Gastrocnemius medialis (tissue), 4 donors: ENCODE results near the gene FBXL12. TPM values are rescaled to one million over a fixed set of nuclear protein-coding genes. Genes with fewer than 3 reads are reported as not detected.

Experiments
- ATAC-seq, 2 donors: fragments of 150-250 bp; one replicate each; pipeline ENCODE4 v1.9.1; 2016
- DNase-seq, 2 donors: peaks; one replicate each; pipeline ENCODE4 v3.0.0-alpha.2; 2019
- H3K27ac ChIP-seq, 4 donors: fragments of 200-600 bp; sonication (generic); 1 replicate in 1 of 4; 2 replicates in 3 of 4; pipeline ENCODE4 v1.5.1; 2016 to 2018; ENCODE audit warnings: mild to moderate bottlenecking in 2 of 4, moderate library complexity in 1 of 4
- H3K27me3 ChIP-seq, 3 donors: fragments of 200-600 bp; sonication (generic) in 2 of 3; 1 replicate in 1 of 3; 2 replicates in 2 of 3; pipeline versions ENCODE4 v1.5.1 to v1.6.0; 2016 to 2019; ENCODE audit warnings: mild to moderate bottlenecking in 1 of 3, moderate library complexity in 1 of 3
- H3K36me3 ChIP-seq, 2 donors: fragments of 200-600 bp; sonication (generic) in 1 of 2; one replicate each; pipeline ENCODE4 v1.5.1; 2017 to 2018
- H3K4me1 ChIP-seq, 2 donors: fragments of 200-600 bp; sonication (generic) in 1 of 2; one replicate each; pipeline ENCODE4 v1.5.1; 2016 to 2017; ENCODE audit warnings: mild to moderate bottlenecking in 2 of 2
- H3K4me3 ChIP-seq, 4 donors: fragments of 200-600 bp; sonication (generic) in 3 of 4; 1 replicate in 1 of 4; 2 replicates in 3 of 4; pipeline ENCODE4 v1.5.1; 2016 to 2019; ENCODE audit warnings: mild to moderate bottlenecking in 2 of 4
- H3K9me3 ChIP-seq, 3 donors: fragments of 200-600 bp; sonication (generic) in 2 of 3; 1 replicate in 1 of 3; 2 replicates in 2 of 3; pipeline ENCODE4 v1.5.1; 2016 to 2019
- CTCF ChIP-seq, 5 experiments: fragments of 450-650 bp in 3 of 5; fragments of 200-600 bp in 2 of 5; sonication (generic) in 2 of 5; IDR thresholded peaks in 4 of 5; conservative IDR thresholded peaks in 1 of 5; 1 replicate in 4 of 5; 2 replicates in 1 of 5; pipeline ENCODE4 v1.5.1; 2016 to 2019; ENCODE audit warnings: antibody characterized with exemption in 5 of 5, mild to moderate bottlenecking in 3 of 5, moderate library complexity in 3 of 5
- POLR2A ChIP-seq, 2 donors: fragments of 450-650 bp; IDR thresholded peaks; one replicate each; pipeline ENCODE4 v1.6.1; 2017; ENCODE audit warnings: antibody characterized with exemption in 2 of 2, mild to moderate bottlenecking in 2 of 2, moderate library complexity in 2 of 2
- in situ Hi-C, 4 donors: fragments of 200-750 bp; cut with MboI; loops; one replicate each; pipeline versions ENCODE4 v1.15.0 to v1.8.0; 2017; ENCODE audit warnings: low sequenced_read_pairs in 4 of 4
- intact Hi-C: fragments of 100-400 bp; cut with DNase I; formaldehyde crosslinking; loops from one replicate; pipeline ENCODE4 v1.15.1; 2023; ENCODE audit warnings: low total_unique reads
- total RNA-seq, 4 donors: library from RNA; depleted of rRNA; stranded (reverse); fragments of >200 nt; gene quantifications; one replicate each; pipeline versions ENCODE4 v1.1.0 to v1.2.3, GENCODE V29; 2016

FBXL12 gene
- 10 to 100 TPM in 3 of 4 donors, 1 to 10 TPM in 1; 7.6 to 28.4 (median 15.1) TPM for total RNA-seq

- Histone ChIP-seq H3K4me1 (peaks cover 10 to 23% of the 10 kb centered on the region in 2 donors), H3K9me3 (no peaks in the 10 kb centered on the region), H3K4me3 (peak within 1 kb of the TSS; percentile 93 to 100 (median 95)), H3K36me3 (peaks cover 0 to 8% of the 10 kb centered on the region in 2 donors), H3K27ac (peak within 1 kb of the TSS; percentile 91 to 100 (median 98)), H3K27me3 (no peaks in the 10 kb centered on the region)
- DNase-seq (peak; percentile 100), ATAC-seq (peak; percentile 88 to 91)
- in situ Hi-C loops = no loop called here
- intact Hi-C loops = loop anchor here (1.0 to 5.0 kb wide), 7 partner anchors 8 to 987 kb away; partner anchors contain the start of genes MBD3L1, PIN1, PPAN and UBL5
- TF ChIP-seq CTCF (IDR thresholded peaks at IDR 0.05 in 4 of 5, conservative IDR thresholded peaks at IDR 0.05 in 1 of 5) = no peak
- peak; percentile 71 to 79 for TF ChIP-seq POLR2A (IDR thresholded peaks at IDR 0.05)
Observed at GRCh38 chr19:9818734-9819595, at the start of gene FBXL12. Gene FBXL12 (minus strand): TSS chr19:9819079. CDS start chr19:9818813, 266 bp downstream.

- H3K27me3 ChIP-seq = no peaks in the 10 kb centered on the region
- H3K9me3 ChIP-seq = no peaks in the 10 kb centered on the region
- no peak for ATAC-seq
- TF ChIP-seq CTCF (IDR thresholded peaks at IDR 0.05 in 4 of 5, conservative IDR thresholded peaks at IDR 0.05 in 1 of 5) = no peak
- TF ChIP-seq POLR2A (IDR thresholded peaks at IDR 0.05) = no peak
- DNase-seq = no peak
- intact Hi-C loops = no loop called here
- H3K4me3 ChIP-seq = no peak overlapping the region
- H3K4me1 ChIP-seq = no peaks in the 10 kb centered on the region
- in situ Hi-C loops = no loop called here
- H3K36me3 ChIP-seq = no peaks in the 10 kb centered on the region
- no peak overlapping the region for H3K27ac ChIP-seq
Observed at GRCh38 chr19:9865732-9866501, 47.0 kb upstream of the FBXL12 start.

GRCh38 chr19:9863759-9864158, 44.9 kb upstream of the FBXL12 start:
- no peaks in the 10 kb centered on the region for H3K27me3 ChIP-seq
- TF ChIP-seq CTCF (IDR thresholded peaks at IDR 0.05 in 4 of 5, conservative IDR thresholded peaks at IDR 0.05 in 1 of 5) = no peak
- no peak for TF ChIP-seq POLR2A (IDR thresholded peaks at IDR 0.05)
- intact Hi-C loops = no loop called here

GRCh38 chr19:9862938-9863337, 44.1 kb upstream of the FBXL12 start:
- no peaks in the 10 kb centered on the region for H3K9me3 ChIP-seq
- H3K27ac ChIP-seq = no peak overlapping the region
- TF ChIP-seq CTCF (IDR thresholded peaks at IDR 0.05 in 4 of 5, conservative IDR thresholded peaks at IDR 0.05 in 1 of 5) (no peak), POLR2A (IDR thresholded peaks at IDR 0.05) (no peak)
- in situ Hi-C loops (no loop called here), intact Hi-C loops (no loop called here)
- no peak for DNase-seq
- no peaks in the 10 kb centered on the region for H3K27me3 ChIP-seq
- no peak overlapping the region for H3K4me3 ChIP-seq
- ATAC-seq = no peak
- H3K4me1 ChIP-seq = no peaks in the 10 kb centered on the region
- H3K36me3 ChIP-seq = no peaks in the 10 kb centered on the region

More at GRCh38 chr19:9863759-9864158, 44.9 kb upstream of the FBXL12 start:
- in situ Hi-C loops = no loop called here
- no peak for DNase-seq
- no peak overlapping the region for H3K4me3 ChIP-seq
- no peaks in the 10 kb centered on the region for H3K36me3 ChIP-seq
- no peak overlapping the region for H3K27ac ChIP-seq
- no peaks in the 10 kb centered on the region for H3K9me3 ChIP-seq
- H3K4me1 ChIP-seq = no peaks in the 10 kb centered on the region
- no peak for ATAC-seq
